ENCODE results near the gene CNOT6L. TPM values are rescaled to one million over a fixed set of nuclear protein-coding genes. Genes with fewer than 3 reads are reported as not detected.

CNOT6L gene
- total RNA-seq, 2 donors from 2014 or later = 142 to 160 TPM

DNA sequence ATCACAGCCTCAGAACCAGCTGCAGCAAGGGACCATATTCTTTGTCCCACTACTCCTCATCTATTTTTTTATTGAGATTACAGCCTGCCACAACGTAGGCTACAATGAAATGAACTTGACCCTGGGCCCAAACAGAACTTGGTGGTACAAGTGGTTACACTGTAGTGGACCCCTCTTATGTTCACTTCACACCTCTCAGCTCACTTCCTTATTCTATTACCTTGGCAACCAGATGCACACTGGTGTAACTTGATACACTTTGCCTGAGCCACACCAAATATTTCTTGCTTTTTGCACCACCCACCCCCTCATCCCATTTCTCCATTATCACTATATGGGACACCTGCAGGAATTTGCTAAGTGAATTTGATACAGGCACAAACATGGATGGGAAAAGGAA is 107.7 kb downstream of the CNOT6L start:
- Mint-ChIP-seq H3K27me3 (no peaks in the 10 kb centered on the region), H3K4me3 (no peak overlapping the region), H3K36me3 (ENCODE audit: low read depth) (peaks cover 3% of the 10 kb centered on the region), H3K4me1 (peaks cover 12% of the 10 kb centered on the region), H3K27ac (no peak overlapping the region)
- DNase-seq = no peak
- ATAC-seq = no peak
- H3K9me3 ChIP-seq (ENCODE audit: control insufficient read depth, low read length, poor library complexity, severe bottlenecking) = no peaks in the 10 kb centered on the region

DNA sequence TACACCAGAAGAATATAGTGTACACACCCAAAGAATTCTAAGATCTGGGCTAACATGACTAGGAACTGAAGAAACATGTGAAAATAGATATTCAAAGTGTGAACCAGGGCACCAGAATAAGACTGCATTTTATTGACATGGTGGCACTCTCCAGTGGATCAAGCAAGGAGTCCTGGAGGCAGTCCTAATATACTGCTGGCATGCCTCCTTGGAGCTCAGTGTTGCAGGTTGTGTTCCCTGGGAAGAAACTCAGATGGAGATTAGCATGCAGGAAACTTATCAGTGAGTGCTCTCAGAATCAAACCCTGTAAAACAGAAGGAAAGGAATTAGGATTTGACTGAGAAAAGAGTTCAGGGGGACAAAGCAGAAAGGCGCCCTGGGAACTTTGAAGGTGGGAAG is 108.5 kb downstream of the CNOT6L start:
- no peak overlapping the region for H3K27ac Mint-ChIP-seq
- peaks cover 3% of the 10 kb centered on the region for H3K36me3 Mint-ChIP-seq (ENCODE audit: low read depth)
- ATAC-seq (no peak), DNase-seq (no peak)
- peaks cover 9% of the 10 kb centered on the region for H3K4me1 Mint-ChIP-seq
- no peaks in the 10 kb centered on the region for H3K27me3 Mint-ChIP-seq
- H3K9me3 ChIP-seq (ENCODE audit: control insufficient read depth, low read length, poor library complexity, severe bottlenecking) = no peaks in the 10 kb centered on the region
- no peak overlapping the region for H3K4me3 Mint-ChIP-seq

DNA sequence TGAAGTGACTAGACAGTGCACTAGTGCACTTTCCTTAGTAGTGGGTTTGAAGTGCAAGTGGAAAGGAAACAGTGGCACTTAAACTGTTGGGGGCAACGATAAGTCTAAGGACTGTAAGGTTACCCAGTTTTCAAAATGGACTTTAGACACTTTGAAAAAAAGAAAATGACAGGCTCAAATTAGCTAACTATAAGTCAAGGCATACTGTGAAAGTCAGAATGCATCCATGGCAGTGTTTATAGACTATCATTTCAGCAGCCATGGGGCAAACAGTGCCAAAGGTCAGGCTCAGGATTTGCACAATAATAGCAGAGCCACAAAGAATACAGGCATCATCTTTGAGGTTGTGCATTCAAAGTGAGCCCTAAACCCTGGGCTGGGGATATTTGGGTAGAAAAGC is 109.1 kb downstream of the CNOT6L start:
- ATAC-seq = no peak
- no peak overlapping the region for H3K27ac Mint-ChIP-seq
- no peaks in the 10 kb centered on the region for H3K27me3 Mint-ChIP-seq
- H3K36me3 Mint-ChIP-seq (ENCODE audit: low read depth) = peaks cover 3% of the 10 kb centered on the region
- H3K4me1 Mint-ChIP-seq = peaks cover 9% of the 10 kb centered on the region
- H3K4me3 Mint-ChIP-seq = no peak overlapping the region
- H3K9me3 ChIP-seq (ENCODE audit: control insufficient read depth, low read length, poor library complexity, severe bottlenecking) = no peaks in the 10 kb centered on the region
- DNase-seq = no peak

DNA sequence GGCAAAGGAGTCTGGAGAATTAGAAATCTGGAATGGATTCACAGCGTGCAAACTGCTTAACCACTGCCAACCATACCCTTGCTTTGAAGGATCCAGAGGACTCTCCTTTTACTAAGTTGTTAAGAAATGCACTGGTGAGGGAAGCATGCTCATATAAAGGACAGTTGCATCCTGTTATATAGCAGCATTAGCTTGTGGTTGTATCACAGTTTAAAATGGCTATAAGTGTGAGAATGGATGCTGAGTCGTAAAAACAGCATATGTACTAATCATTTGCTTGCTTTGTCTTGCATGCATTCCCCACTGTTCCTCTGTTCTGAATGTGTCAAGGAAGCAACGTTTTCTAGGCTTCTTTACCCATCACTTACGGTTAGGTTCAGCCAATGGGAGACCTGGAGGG is 112.5 kb downstream of the CNOT6L start:
- ATAC-seq = no peak
- no peaks in the 10 kb centered on the region for H3K36me3 Mint-ChIP-seq (ENCODE audit: low read depth)

DNA sequence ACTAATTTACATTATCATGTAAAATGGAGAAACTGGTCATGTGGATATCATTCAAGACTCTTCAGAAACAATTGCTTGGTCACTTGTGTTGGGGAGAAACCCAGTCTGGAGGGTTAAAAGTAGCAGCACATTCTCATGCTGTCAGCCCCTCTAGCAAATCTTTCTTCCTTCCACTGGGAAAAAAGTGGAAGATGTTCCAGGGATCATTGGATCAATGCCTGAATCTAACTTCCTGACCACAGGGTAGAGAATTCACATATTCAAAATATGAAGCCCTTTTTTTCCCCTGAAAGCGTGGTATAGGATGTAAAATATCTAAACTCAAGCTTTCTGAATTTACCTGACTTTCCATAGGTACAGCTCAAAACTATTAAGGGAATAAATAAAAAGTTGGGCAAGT is 115.5 kb downstream of the CNOT6L start:
- ATAC-seq (no peak), DNase-seq (no peak)
- Mint-ChIP-seq H3K27me3 (no peaks in the 10 kb centered on the region), H3K4me1 (peaks cover 6% of the 10 kb centered on the region), H3K36me3 (ENCODE audit: low read depth) (no peaks in the 10 kb centered on the region), H3K27ac (no peak overlapping the region), H3K4me3 (no peak overlapping the region)
- no peaks in the 10 kb centered on the region for H3K9me3 ChIP-seq (ENCODE audit: control insufficient read depth, low read length, poor library complexity, severe bottlenecking)

More for the DNA sequence above, 112.5 kb downstream of the CNOT6L start:
- no peak for DNase-seq
- no peaks in the 10 kb centered on the region for H3K9me3 ChIP-seq (ENCODE audit: control insufficient read depth, low read length, poor library complexity, severe bottlenecking)
- peaks cover 6% of the 10 kb centered on the region for H3K4me1 Mint-ChIP-seq
- no peak overlapping the region for H3K27ac Mint-ChIP-seq
- no peak overlapping the region for H3K4me3 Mint-ChIP-seq
- no peaks in the 10 kb centered on the region for H3K27me3 Mint-ChIP-seq

DNA sequence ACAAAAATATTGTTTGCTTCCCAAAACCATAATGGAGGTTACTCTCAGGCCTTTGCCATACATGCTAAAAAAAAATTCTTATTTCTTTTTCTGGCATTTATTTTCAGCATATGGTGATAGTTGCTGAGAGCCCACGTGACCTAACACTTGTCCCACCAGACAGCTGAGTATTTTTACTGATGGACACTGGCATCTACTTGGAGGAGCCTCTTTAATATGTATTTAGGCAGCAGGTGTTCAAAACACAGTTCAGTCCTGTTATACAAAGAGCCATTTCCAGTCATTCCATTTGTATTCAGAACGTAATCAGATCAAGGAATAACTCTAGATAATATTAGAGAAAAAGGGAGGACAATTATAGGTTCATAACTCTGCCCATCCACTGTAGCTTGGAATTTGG is 118.0 kb downstream of the CNOT6L start:
- ATAC-seq = no peak
- DNase-seq = no peak
- H3K9me3 ChIP-seq (ENCODE audit: control insufficient read depth, low read length, poor library complexity, severe bottlenecking) = no peaks in the 10 kb centered on the region
- Mint-ChIP-seq H3K36me3 (ENCODE audit: low read depth) (peaks cover 1% of the 10 kb centered on the region), H3K4me1 (peaks cover 2% of the 10 kb centered on the region), H3K27ac (no peak overlapping the region), H3K4me3 (no peak overlapping the region), H3K27me3 (no peaks in the 10 kb centered on the region)

DNA sequence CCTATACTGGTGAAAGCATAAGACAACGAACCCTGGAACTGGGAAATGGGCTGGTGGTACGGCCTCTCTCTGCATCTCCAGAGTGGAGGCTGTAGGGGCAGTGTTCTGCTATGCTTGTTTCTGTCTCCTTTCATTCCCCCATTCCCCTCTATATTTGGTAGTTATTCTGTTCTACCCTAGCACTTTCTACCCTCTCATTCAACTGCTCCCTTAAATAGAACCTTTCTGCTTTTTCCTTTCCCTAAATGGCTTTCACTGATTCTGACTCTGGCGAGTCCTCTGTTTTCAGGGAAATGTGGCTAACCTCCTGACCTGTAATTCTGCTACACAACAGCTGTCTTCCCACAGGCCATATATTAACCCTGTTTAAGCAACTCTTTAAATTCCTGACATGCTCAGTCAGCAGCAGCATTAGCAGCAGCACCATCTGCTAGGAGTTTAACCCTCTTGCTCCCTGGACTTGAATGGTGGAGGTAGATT is 119.4 kb downstream of the CNOT6L start:
- no peaks in the 10 kb centered on the region for H3K9me3 ChIP-seq (ENCODE audit: control insufficient read depth, low read length, poor library complexity, severe bottlenecking)
- ATAC-seq (no peak), DNase-seq (no peak)
- H3K27ac Mint-ChIP-seq = no peak overlapping the region
- H3K27me3 Mint-ChIP-seq = no peaks in the 10 kb centered on the region
- H3K4me1 Mint-ChIP-seq = no peaks in the 10 kb centered on the region
- peaks cover 2% of the 10 kb centered on the region for H3K36me3 Mint-ChIP-seq (ENCODE audit: low read depth)
- H3K4me3 Mint-ChIP-seq = no peak overlapping the region

DNA sequence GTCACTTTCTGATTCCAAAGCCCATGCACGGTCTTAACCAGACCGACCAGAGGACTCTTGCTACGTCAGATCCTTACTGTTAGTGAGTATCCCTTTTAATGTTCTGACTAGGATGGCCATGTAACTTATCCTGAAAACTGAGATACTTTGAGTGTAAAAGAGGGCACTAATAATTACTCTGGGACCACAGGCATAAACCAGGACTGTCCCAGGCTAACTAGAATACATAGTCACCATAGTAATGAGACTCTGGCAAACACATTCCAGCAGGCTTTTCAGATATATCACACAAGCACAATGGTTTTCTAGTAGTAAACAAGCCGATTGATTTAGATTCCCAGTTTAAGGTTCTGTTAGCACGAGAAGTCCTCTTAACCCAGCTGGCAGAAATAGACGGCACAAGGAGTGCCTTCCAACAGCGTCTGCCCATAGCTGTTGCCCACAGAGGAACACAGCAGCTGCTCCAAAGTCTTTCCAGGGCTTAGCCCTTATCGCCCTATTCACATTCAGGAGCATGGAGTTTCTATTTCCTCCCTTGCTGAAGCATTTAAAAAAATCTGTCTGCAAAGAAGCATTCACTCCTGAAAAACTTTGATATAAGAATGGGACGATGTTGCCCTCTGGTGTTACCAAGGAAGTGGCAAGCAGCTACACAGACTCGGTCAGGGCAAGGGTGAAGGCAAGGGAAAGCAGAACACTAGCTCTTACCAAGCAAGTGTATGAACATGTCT is 121.1 kb downstream of the CNOT6L start:
- ATAC-seq = no peak
- H3K4me3 Mint-ChIP-seq = no peak overlapping the region
- H3K9me3 ChIP-seq (ENCODE audit: control insufficient read depth, low read length, poor library complexity, severe bottlenecking) = no peaks in the 10 kb centered on the region
- no peaks in the 10 kb centered on the region for H3K4me1 Mint-ChIP-seq
- H3K27me3 Mint-ChIP-seq = no peaks in the 10 kb centered on the region
- no peak overlapping the region for H3K27ac Mint-ChIP-seq
- DNase-seq = no peak
- peaks cover 5% of the 10 kb centered on the region for H3K36me3 Mint-ChIP-seq (ENCODE audit: low read depth)

DNA sequence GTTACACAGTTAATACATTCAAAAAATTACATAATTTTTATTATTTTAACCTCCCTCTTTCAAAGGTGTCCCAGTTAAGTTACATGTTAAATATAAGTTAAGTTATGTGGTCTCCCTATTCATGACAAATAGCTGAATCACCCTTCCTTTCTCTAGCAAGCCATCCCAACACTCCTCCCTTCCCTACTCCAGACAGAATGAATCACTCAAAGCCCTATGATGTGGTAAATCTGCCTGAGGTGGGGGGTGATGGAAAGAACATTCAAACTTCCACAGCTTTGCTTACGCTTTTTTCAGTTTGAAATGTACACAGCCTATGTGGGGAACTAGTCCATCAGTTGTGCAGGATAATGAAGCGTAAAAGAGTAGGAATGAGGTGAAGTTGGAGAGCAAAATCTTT is 123.4 kb downstream of the CNOT6L start:
- DNase-seq (no peak), ATAC-seq (no peak)
- no peak overlapping the region for H3K4me3 Mint-ChIP-seq
- H3K4me1 Mint-ChIP-seq = no peaks in the 10 kb centered on the region
- no peaks in the 10 kb centered on the region for H3K9me3 ChIP-seq (ENCODE audit: control insufficient read depth, low read length, poor library complexity, severe bottlenecking)
- peaks cover 5% of the 10 kb centered on the region for H3K36me3 Mint-ChIP-seq (ENCODE audit: low read depth)
- H3K27me3 Mint-ChIP-seq = peaks cover 5% of the 10 kb centered on the region
- no peak overlapping the region for H3K27ac Mint-ChIP-seq

DNA sequence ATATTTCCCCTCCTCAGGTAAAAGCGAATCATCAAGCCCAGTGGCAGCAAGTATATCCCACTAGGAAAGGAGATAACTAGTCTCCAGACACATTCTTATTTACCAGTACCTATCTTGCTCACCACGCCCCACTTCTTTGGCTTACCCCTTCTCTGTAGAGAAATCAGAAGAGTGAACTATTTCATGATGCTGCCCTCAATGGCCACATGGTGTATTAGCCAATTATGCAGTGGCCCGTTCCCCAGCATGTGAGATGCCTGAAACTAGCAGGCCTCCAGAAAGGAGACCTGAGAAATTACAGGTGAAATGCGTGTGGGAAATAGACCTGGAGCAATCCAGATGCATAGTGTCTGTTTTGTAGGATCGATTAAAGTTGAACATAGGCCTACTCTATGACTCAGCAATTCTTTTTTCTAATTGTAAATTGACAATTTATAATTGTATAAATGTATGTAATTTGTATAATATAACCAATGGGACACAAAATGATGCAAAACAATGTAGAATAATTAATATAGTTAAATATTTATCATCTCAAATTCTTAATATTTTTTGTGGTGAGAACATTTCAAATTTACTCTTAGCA is 126.2 kb downstream of the CNOT6L start:
- Mint-ChIP-seq H3K36me3 (ENCODE audit: low read depth) (peaks cover 5% of the 10 kb centered on the region), H3K4me3 (no peak overlapping the region), H3K27me3 (peaks cover 15% of the 10 kb centered on the region), H3K27ac (no peak overlapping the region), H3K4me1 (no peaks in the 10 kb centered on the region)
- ATAC-seq (no peak), DNase-seq (no peak)
- H3K9me3 ChIP-seq (ENCODE audit: control insufficient read depth, low read length, poor library complexity, severe bottlenecking) = no peaks in the 10 kb centered on the region

DNA sequence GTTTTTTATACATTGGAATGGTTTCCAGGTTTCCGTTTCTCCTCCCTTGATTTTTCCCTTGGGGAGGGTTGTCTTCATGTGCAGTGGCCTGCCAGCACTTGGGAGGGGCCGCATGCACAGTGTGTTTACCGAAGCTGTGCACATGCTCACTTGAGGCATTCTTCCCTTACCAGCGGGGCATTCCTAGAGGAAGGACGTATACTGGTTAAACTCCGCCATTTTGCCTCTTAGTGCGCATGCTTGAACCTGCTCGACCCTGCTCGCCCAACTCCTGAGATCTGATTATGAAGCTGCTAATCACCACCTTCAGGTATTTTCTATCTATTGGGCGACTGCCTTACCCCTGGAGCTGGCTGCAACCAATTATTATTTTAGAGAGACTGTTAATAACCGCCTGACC is 137.4 kb downstream of the CNOT6L start:
- no peaks in the 10 kb centered on the region for H3K27me3 Mint-ChIP-seq
- no peak overlapping the region for H3K4me3 Mint-ChIP-seq
- ATAC-seq (no peak), DNase-seq (no peak)
- no peaks in the 10 kb centered on the region for H3K36me3 Mint-ChIP-seq (ENCODE audit: low read depth)
- H3K27ac Mint-ChIP-seq = no peak overlapping the region
- no peaks in the 10 kb centered on the region for H3K4me1 Mint-ChIP-seq
- H3K9me3 ChIP-seq (ENCODE audit: control insufficient read depth, low read length, poor library complexity, severe bottlenecking) = no peaks in the 10 kb centered on the region

DNA sequence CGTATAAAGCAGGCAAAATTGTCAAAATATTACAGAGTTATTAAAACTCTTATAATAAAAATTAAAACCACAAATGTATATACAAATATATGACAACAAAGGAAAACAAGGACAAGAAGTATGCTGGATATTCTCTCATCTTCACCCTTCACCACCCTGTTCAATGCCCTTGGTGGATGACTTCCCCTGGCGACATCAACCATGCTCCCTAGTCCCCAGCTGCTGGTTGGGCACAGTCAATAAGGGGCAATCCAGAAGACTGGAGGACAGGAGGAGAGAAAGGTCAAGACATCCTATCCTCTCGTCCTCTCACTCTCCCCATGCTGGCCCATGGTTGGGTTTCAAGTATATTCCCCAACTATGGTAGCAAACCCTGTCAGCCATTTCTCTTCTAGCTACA is 142.3 kb downstream of the CNOT6L start:
- H3K9me3 ChIP-seq (ENCODE audit: control insufficient read depth, low read length, poor library complexity, severe bottlenecking) = no peaks in the 10 kb centered on the region
- no peak for DNase-seq
- H3K36me3 Mint-ChIP-seq (ENCODE audit: low read depth) = no peaks in the 10 kb centered on the region
- no peak for ATAC-seq
- no peak overlapping the region for H3K27ac Mint-ChIP-seq
- H3K27me3 Mint-ChIP-seq = no peaks in the 10 kb centered on the region
- H3K4me1 Mint-ChIP-seq = no peaks in the 10 kb centered on the region
- H3K4me3 Mint-ChIP-seq = no peak overlapping the region

DNA sequence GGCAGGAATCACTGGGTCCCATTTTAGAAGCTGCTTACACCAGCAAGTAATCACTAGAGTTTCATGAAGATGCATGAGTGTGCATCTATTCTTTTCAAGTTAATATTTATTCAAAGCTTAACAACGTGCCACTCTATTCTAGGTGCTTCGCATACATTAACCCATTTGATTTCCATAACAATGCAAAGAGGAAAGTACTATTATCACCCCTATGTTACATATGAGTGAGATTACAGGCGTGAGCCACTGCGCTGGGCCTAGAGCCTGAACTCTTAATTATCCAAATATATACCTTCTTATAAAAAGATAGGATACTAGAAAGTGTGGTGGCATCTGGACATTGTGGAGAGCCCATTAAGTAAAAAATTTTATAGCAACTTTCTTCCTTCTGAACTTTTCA is 148.1 kb downstream of the CNOT6L start:
- Mint-ChIP-seq H3K4me3 (no peak overlapping the region), H3K27ac (no peak overlapping the region), H3K4me1 (no peaks in the 10 kb centered on the region), H3K27me3 (no peaks in the 10 kb centered on the region), H3K36me3 (ENCODE audit: low read depth) (no peaks in the 10 kb centered on the region)
- DNase-seq = no peak
- no peak for ATAC-seq
- no peaks in the 10 kb centered on the region for H3K9me3 ChIP-seq (ENCODE audit: control insufficient read depth, low read length, poor library complexity, severe bottlenecking)

Data from T-helper 17 cell (primary cell).